ENCODE results near the gene ECI2.
A peak's percentile ranks its signal among the peaks of the same experiment; 100 is the strongest.

Gene ECI2, protein sequence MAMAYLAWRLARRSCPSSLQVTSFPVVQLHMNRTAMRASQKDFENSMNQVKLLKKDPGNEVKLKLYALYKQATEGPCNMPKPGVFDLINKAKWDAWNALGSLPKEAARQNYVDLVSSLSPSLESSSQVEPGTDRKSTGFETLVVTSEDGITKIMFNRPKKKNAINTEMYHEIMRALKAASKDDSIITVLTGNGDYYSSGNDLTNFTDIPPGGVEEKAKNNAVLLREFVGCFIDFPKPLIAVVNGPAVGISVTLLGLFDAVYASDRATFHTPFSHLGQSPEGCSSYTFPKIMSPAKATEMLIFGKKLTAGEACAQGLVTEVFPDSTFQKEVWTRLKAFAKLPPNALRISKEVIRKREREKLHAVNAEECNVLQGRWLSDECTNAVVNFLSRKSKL

GRCh38 chr6:4134841-4135664 lies at the start of gene ECI2:
TSS of gene ECI2 (minus strand) at chr6:4135575. CDS start at chr6:4135560, 15 bp downstream.
- DNase-seq (ENCODE audit: low read depth): peak; percentile 29

DNA sequence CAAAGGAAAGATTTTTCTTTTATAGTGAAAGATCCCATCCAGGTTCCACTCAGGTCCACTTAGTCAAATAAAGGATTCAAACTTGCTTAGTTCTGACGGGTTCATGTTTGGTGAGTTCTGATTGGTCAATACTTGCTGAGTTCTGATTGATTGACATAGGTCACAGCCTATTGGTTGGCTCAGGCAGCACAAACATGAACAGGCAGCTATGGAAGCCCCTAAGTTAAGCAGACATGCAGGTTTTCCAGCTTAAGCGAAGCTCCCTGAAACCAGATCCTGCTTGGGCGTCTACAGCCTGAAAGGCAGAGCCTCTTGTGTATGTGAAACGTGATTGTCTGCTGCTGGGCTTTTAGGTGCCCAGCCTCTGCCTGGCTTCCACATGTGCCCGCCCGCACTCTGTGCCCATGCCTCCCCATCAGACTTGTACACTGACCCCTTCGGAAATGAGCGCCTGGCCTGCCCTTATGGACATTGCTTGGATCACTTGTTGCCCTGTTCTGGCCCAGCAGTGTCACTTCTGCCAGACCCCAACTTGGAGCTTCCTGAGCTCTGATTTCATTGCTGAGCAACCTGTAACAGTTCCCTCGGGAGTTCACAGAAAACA lies 45.4 kb upstream of the ECI2 start:
- DNase-seq (ENCODE audit: low read depth): no peak

GRCh38 chr6:4179960-4180651 lies 44.7 kb upstream of the ECI2 start:
- DNase-seq (ENCODE audit: low read depth): no peak

DNA sequence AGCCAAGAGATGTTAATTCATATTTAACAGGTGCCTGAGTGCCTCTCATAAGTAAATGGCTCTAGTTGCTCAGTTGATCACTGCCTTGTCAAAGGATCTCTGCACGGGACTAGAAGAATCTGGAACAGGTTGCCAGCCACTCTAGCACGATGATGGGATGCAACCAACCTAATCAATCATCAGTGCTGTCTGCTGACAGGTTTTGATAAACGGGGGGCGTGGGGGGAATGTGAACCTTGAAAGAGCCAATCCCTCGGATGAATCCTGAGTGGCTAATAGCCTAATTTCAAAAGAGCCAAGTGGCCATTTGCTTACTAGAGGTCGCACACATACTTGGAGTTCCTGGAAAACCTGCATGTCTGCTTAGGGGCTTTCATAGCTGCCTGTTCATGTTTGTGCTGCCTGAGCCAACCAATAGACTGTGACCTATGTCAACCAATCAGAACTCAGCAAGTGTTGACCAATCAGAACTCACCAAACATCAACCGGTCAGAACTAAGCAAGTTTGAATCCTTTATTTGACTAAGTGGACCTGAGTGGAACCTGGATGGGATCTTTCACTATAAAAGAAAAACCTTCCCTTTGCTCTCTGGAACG lies 43.5 kb upstream of the ECI2 start:
- DNase-seq (ENCODE audit: low read depth): no peak

DNA sequence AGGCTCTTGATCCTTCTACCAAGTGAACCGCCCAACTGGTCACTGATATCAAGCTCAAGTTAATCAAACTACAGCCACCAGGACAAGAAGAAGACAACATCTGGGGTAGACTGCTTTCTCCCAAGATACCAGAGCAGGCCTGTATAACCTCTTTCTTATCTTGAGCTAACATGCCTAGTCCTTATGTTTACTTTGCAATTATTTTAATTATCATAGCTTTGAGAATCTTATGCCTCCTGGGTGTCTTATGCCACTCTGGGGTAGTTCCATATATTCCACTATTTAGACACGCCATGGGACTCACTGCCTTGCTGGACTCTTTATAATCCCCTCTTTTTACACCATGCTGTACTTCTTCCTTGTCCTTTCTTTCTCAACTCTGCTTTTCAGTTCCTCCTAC lies 41.5 kb upstream of the ECI2 start:
- DNase-seq (ENCODE audit: low read depth): no peak

- no peak for DNase-seq (ENCODE audit: low read depth)
These were observed 38.7 kb upstream of the ECI2 start for GRCh38 chr6:4174042-4174441.

GRCh38 chr6:4172368-4172767 lies 37.0 kb upstream of the ECI2 start:
- no peak for DNase-seq (ENCODE audit: low read depth)

GRCh38 chr6:4170297-4170696 lies 34.9 kb upstream of the ECI2 start:
- no peak for DNase-seq (ENCODE audit: low read depth)

DNA sequence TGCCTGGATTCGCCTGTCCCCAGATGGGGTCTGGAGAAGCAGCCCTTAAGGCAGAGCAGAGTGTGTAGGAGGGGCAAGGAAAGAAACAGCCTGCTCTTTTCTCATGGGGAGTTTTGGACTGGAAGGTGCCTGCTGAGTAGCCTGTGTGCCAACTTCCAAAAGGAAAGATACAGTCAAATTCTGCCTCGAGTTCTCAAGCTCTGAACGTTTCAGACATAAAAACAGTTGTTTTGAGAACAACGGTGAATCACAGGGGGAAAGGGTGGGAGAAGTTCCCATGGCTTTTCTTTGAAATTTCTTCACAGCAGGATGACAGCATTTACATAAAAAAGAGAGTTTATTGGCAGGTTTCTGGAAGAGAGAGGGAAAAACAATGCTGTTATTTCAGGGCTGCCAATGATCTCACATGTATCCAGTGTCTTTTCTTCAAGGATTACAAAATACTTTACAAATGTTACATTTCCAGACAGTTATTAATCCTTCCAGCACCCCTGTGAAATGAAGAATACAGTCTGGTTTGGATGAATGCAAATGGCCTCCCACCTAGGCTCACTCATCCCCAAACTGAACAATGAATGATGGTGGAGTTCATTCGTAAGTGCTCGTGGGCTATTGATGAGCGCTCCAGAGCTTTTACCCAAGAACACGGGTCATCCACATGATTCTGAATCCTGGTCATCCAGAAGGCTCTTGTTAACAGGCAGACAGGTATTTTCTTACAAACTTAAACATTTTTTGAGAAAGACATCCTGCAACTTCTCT lies 33.8 kb upstream of the ECI2 start:
- no peak for DNase-seq (ENCODE audit: low read depth)

DNA sequence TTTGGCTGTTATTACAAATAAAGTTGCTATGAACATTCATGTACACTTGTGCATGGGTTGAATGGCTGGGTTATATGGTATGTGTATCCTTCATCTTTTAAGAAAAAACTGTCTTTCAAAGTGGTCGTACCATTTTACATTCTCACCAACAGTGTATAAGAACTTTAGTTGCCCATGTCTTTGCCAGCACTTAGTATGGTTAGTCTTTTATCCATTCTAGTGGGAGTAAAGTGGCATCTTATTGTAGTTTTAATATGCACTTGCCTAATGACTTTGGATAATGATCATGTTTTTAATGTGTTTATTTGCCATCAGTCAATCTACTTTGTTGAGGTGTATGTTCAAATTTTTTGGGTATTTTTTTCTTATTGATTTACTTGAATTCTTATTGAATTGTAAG lies 32.5 kb upstream of the ECI2 start:
- no peak for DNase-seq (ENCODE audit: low read depth)

DNA sequence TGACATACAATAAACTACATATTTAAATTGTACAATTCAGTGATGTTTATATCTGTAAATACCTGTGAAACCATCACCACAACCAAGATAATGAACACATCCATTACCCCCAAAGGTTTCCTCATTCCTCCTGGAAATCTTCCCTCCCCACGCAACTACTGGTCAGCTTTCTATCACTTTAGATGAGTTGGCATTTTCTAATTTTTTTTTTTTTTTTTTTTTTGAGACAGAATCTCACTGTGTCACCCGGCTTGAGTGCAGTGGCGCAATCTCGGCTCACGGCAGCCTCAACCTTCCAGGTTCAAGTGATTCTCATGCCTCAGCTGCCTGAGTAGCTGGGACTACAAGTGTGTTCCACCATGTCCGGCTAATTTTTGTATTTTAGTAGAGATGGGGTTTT lies 31.7 kb upstream of the ECI2 start:
- no peak for DNase-seq (ENCODE audit: low read depth)

DNA sequence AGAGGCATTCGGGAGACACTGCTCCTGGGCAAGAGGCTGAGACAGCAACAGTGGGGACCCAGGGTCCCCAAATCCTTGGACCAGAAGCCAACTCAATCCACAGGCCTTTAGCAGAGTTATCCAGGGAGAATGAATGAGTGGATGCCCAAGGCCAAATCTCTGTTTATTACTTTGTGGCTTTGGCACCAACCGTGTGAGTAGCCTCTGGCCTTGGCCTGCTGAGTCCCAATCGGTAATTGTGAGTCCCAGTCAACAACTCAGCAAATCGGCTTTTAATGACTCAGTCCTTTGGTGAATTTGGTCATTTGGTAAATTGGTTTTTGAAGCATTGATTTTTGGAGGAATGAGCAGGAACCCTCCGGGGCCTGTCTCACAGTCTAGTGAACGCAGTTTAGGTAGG lies 29.1 kb upstream of the ECI2 start:
- no peak for DNase-seq (ENCODE audit: low read depth)

GRCh38 chr6:4164117-4164442 lies 28.7 kb upstream of the ECI2 start:
- no peak for DNase-seq (ENCODE audit: low read depth)

GRCh38 chr6:4163408-4164116 lies 28.2 kb upstream of the ECI2 start:
- no peak for DNase-seq (ENCODE audit: low read depth)

- no peak for DNase-seq (ENCODE audit: low read depth)
These were observed 27.0 kb upstream of the ECI2 start for GRCh38 chr6:4162370-4162769.

- DNase-seq (ENCODE audit: low read depth): no peak
These were observed 24.1 kb upstream of the ECI2 start for GRCh38 chr6:4159491-4159890.

- no peak for DNase-seq (ENCODE audit: low read depth)
These were observed 22.1 kb upstream of the ECI2 start for GRCh38 chr6:4157506-4157905.

DNA sequence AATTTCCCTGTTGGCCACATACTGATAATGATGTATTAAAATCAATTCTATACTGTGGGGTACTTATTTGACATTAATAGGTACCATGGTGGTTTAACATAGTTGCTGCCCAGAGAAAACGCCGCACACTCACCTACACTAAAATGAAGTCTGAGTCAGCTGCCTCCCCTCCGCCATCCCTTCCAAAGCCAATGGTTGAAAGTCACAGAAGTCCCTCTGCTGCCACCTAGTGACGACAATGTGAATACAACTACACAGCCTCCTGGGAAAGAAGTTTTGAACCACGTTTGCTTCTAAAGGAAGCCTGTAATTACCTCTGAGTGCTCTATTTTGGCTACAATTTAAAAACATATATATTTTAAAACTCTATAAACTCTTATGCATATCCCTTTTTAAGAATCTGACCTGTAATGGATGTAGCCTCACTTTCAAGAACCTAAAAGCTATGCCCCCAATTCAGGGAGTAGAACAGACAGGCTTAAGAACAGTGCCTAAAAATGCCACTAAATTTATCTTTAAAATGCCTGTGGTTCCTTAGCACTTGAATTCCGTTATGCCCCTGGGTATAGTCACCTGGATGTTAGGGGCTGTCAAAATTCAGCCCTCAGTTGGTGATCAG lies 20.6 kb upstream of the ECI2 start:
- peak; percentile 63 for DNase-seq (ENCODE audit: low read depth)

- DNase-seq (ENCODE audit: low read depth): no peak
These were observed 18.2 kb upstream of the ECI2 start for GRCh38 chr6:4153514-4153985.

- DNase-seq (ENCODE audit: low read depth): no peak
These were observed 9.7 kb upstream of the ECI2 start for GRCh38 chr6:4145083-4145482.
